ENCODE measurements around the gene TRAK2.

The TRAK2 gene

GRCh38 chr2:201483342-201483741 is 32.1 kb upstream of the TRAK2 start:
- no peak for DNase-seq (ENCODE audit: low read depth)
- TF ChIP-seq, protein P1, sequence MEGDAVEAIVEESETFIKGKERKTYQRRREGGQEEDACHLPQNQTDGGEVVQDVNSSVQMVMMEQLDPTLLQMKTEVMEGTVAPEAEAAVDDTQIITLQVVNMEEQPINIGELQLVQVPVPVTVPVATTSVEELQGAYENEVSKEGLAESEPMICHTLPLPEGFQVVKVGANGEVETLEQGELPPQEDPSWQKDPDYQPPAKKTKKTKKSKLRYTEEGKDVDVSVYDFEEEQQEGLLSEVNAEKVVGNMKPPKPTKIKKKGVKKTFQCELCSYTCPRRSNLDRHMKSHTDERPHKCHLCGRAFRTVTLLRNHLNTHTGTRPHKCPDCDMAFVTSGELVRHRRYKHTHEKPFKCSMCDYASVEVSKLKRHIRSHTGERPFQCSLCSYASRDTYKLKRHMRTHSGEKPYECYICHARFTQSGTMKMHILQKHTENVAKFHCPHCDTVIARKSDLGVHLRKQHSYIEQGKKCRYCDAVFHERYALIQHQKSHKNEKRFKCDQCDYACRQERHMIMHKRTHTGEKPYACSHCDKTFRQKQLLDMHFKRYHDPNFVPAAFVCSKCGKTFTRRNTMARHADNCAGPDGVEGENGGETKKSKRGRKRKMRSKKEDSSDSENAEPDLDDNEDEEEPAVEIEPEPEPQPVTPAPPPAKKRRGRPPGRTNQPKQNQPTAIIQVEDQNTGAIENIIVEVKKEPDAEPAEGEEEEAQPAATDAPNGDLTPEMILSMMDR (IDR thresholded peaks at IDR 0.05; ENCODE audit: low read depth, low read length): no peak
- TF ChIP-seq POLR2A (IDR thresholded peaks at IDR 0.05; ENCODE audit: extremely low read depth, insufficient read length) (no peak), MYC (IDR thresholded peaks at IDR 0.05; ENCODE audit: low read depth, low read length) (no peak)
- TF ChIP-seq, protein P2, sequence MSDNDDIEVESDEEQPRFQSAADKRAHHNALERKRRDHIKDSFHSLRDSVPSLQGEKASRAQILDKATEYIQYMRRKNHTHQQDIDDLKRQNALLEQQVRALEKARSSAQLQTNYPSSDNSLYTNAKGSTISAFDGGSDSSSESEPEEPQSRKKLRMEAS (IDR thresholded peaks at IDR 0.05; ENCODE audit: low read depth, low read length): no peak
- H3K4me3 ChIP-seq (ENCODE audit: low read depth, low read length): no peak overlapping the region

DNA sequence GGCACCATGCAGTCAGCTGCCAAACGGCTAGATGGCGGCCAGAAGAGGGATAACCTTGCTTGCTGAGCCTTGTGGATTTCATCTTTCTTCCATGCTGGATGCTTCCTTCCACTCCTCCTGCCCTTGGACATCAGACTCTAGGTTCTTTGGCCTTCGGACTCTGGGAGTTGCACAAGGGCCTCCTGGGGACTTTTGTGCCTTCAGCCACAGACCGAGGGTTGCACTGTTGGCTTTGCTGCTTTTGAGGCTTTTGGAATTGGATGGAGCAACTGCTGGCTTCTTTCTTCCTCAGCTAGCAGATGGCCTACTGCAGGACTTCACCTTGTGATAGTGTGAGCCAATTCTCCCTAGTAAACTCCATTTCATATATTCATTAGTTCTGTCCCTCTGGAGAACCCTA is 31.3 kb upstream of the TRAK2 start:
- TF ChIP-seq, protein P2 (IDR thresholded peaks at IDR 0.05; ENCODE audit: low read depth, low read length): no peak
- TF ChIP-seq, protein P1 (IDR thresholded peaks at IDR 0.05; ENCODE audit: low read depth, low read length): no peak
- TF ChIP-seq POLR2A (IDR thresholded peaks at IDR 0.05; ENCODE audit: extremely low read depth, insufficient read length) (no peak), MYC (IDR thresholded peaks at IDR 0.05; ENCODE audit: low read depth, low read length) (no peak)
- DNase-seq (ENCODE audit: low read depth): no peak
- no peak overlapping the region for H3K4me3 ChIP-seq (ENCODE audit: low read depth, low read length)

- DNase-seq (ENCODE audit: low read depth): no peak
- TF ChIP-seq, protein P2 (IDR thresholded peaks at IDR 0.05; ENCODE audit: low read depth, low read length): no peak
- TF ChIP-seq, protein P1 (IDR thresholded peaks at IDR 0.05; ENCODE audit: low read depth, low read length): no peak
- no peak for TF ChIP-seq POLR2A (IDR thresholded peaks at IDR 0.05; ENCODE audit: extremely low read depth, insufficient read length)
- no peak for TF ChIP-seq MYC (IDR thresholded peaks at IDR 0.05; ENCODE audit: low read depth, low read length)
- no peak overlapping the region for H3K4me3 ChIP-seq (ENCODE audit: low read depth, low read length)
Measured at GRCh38 chr2:201472411-201472810, 21.2 kb upstream of the TRAK2 start.

GRCh38 chr2:201471732-201472393 is 20.6 kb upstream of the TRAK2 start:
- no peak overlapping the region for H3K4me3 ChIP-seq (ENCODE audit: low read depth, low read length)
- DNase-seq (ENCODE audit: low read depth): no peak
- TF ChIP-seq, protein P2 (IDR thresholded peaks at IDR 0.05; ENCODE audit: low read depth, low read length): no peak
- TF ChIP-seq, protein P1 (IDR thresholded peaks at IDR 0.05; ENCODE audit: low read depth, low read length): no peak
- TF ChIP-seq MYC (IDR thresholded peaks at IDR 0.05; ENCODE audit: low read depth, low read length): no peak
- TF ChIP-seq POLR2A (IDR thresholded peaks at IDR 0.05; ENCODE audit: extremely low read depth, insufficient read length): no peak

GRCh38 chr2:201470821-201471731 is 19.8 kb upstream of the TRAK2 start:
- no peak for DNase-seq (ENCODE audit: low read depth)
- H3K4me3 ChIP-seq (ENCODE audit: low read depth, low read length): no peak overlapping the region
- TF ChIP-seq, protein P1 (IDR thresholded peaks at IDR 0.05; ENCODE audit: low read depth, low read length): no peak
- TF ChIP-seq POLR2A (IDR thresholded peaks at IDR 0.05; ENCODE audit: extremely low read depth, insufficient read length) (no peak), MYC (IDR thresholded peaks at IDR 0.05; ENCODE audit: low read depth, low read length) (no peak)
- TF ChIP-seq, protein P2 (IDR thresholded peaks at IDR 0.05; ENCODE audit: low read depth, low read length): no peak
